SK-MEL-5 (cell line): ENCODE results near the gene ROBO2. TPM values are rescaled to one million over a fixed set of nuclear protein-coding genes. Genes with fewer than 3 reads are reported as not detected.

Source experiments
- DNase-seq: peaks from one replicate; pipeline ENCODE4 v3.0.0-alpha.2; 2016; ENCODE audit warnings: low read depth, low spot score
- in situ Hi-C: cut with HindIII; loops from 2 replicates; pipeline ENCODE4 v1.10.0; 2016; ENCODE audit warnings: low sequenced_read_pairs, high pct_unique_total_duplicates, low pct_unique_long_range_greater_than_20kb
- total RNA-seq: library from RNA; depleted of rRNA; stranded (reverse); fragments of >200 nt; shearing (Covaris generic); gene quantifications from 2 replicates; pipeline ENCODE4 v1.2.3, GENCODE V29; 2014

The ROBO2 gene
- total RNA-seq, 1 experiment from 2014 or later, result 32.3 TPM

GRCh38 chr3:77328690-77329089 is 288.8 kb downstream of the ROBO2 start:
- DNase-seq, result no peak
- in situ Hi-C loops, result no loop called here

GRCh38 chr3:77329116-77329515 is 289.2 kb downstream of the ROBO2 start:
- DNase-seq, result no peak
- in situ Hi-C loops, result no loop called here

- no peak for DNase-seq
- in situ Hi-C loops, result no loop called here
Measured at GRCh38 chr3:77338195-77338594, 298.3 kb downstream of the ROBO2 start.

GRCh38 chr3:77342027-77342426 is 302.1 kb downstream of the ROBO2 start:
- no peak for DNase-seq
- in situ Hi-C loops, result no loop called here

- in situ Hi-C loops, result no loop called here
- no peak for DNase-seq
Measured at GRCh38 chr3:77342688-77343087, 302.8 kb downstream of the ROBO2 start.

GRCh38 chr3:77345009-77345408 is 305.1 kb downstream of the ROBO2 start:
- DNase-seq, result no peak
- in situ Hi-C loops, result no loop called here

GRCh38 chr3:77348244-77348855 is 308.5 kb downstream of the ROBO2 start:
- in situ Hi-C loops, result no loop called here

GRCh38 chr3:77354958-77355357 is 315.1 kb downstream of the ROBO2 start:
- in situ Hi-C loops, result no loop called here
- DNase-seq, result no peak

More at GRCh38 chr3:77348244-77348855, 308.5 kb downstream of the ROBO2 start:
- peak; percentile 74 for DNase-seq

- in situ Hi-C loops, result no loop called here
- DNase-seq, result no peak
Measured at GRCh38 chr3:77362936-77363335, 323.0 kb downstream of the ROBO2 start.

- in situ Hi-C loops, result no loop called here
- no peak for DNase-seq
Measured at GRCh38 chr3:77365152-77365551, 325.3 kb downstream of the ROBO2 start.

GRCh38 chr3:77370413-77370812 is 330.5 kb downstream of the ROBO2 start:
- in situ Hi-C loops, result no loop called here
- no peak for DNase-seq

- in situ Hi-C loops, result no loop called here
- no peak for DNase-seq
Measured at GRCh38 chr3:77372018-77372417, 332.1 kb downstream of the ROBO2 start.

- in situ Hi-C loops, result no loop called here
- no peak for DNase-seq
Measured at GRCh38 chr3:77372634-77373346, 332.9 kb downstream of the ROBO2 start.

GRCh38 chr3:77373619-77374018 is 333.7 kb downstream of the ROBO2 start:
- in situ Hi-C loops, result no loop called here
- DNase-seq, result no peak

GRCh38 chr3:77376511-77376910 is 336.6 kb downstream of the ROBO2 start:
- DNase-seq, result no peak
- in situ Hi-C loops, result no loop called here

GRCh38 chr3:77377717-77378116 is 337.8 kb downstream of the ROBO2 start:
- no peak for DNase-seq
- in situ Hi-C loops, result no loop called here

- in situ Hi-C loops, result no loop called here
- DNase-seq, result no peak
Measured at GRCh38 chr3:77380136-77380535, 340.2 kb downstream of the ROBO2 start.

- DNase-seq, result no peak
- in situ Hi-C loops, result no loop called here
Measured at GRCh38 chr3:77381431-77381830, 341.5 kb downstream of the ROBO2 start.

GRCh38 chr3:77392181-77392580 is 352.3 kb downstream of the ROBO2 start:
- in situ Hi-C loops, result no loop called here

More at GRCh38 chr3:77392181-77392580, 352.3 kb downstream of the ROBO2 start:
- DNase-seq, result no peak
